CD4-positive, alpha-beta T cell treated with Interleukin-15 for 1 hour (primary cell): Measurements from ENCODE around the gene KIF13A.
"Not testable (repeated sequence)": the region's sequence is repeated elsewhere in the genome, so short reads cannot be mapped to it uniquely, and the experiment has no call there.

Source experiments
- DNase-seq: peaks from one replicate; pipeline ENCODE4 v3.0.0-alpha.2; 2020

The KIF13A gene

DNA sequence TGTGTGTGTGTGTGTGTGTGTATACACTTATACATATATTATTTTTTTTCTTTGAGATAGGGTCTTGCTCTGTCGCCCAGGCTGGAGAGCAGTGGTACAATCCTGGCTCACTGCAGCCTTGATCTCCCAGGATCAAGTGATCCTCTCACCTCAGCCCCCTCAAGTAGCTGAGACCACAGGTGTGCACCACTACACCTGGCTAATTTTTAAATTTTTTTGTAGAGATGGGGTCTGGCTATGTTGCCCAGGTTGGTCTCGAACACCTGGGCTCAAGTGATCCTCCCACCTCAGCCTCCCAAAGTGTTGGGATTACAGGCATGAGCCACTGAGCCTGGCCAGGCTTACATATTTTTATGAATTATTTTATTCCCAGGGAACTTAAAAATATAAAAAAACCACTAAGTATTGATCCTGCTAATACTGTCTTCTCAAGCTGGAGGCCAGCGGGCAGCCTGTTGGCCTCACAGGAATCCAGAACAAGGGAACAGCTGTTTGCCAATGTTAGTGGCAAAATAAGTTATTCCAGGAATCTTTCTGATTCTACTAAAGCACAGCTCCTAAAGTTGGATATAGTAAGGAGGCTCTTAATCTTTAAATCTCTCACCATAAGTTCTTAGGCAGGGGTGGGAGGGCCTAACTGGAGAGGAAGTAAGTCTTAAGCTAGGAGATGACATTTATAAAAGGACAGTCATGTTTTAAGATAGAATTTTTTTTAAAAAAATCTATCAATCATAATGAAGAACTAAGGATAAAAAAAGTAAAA, 145.2 kb downstream of the KIF13A start:
- DNase-seq, result no peak

DNA sequence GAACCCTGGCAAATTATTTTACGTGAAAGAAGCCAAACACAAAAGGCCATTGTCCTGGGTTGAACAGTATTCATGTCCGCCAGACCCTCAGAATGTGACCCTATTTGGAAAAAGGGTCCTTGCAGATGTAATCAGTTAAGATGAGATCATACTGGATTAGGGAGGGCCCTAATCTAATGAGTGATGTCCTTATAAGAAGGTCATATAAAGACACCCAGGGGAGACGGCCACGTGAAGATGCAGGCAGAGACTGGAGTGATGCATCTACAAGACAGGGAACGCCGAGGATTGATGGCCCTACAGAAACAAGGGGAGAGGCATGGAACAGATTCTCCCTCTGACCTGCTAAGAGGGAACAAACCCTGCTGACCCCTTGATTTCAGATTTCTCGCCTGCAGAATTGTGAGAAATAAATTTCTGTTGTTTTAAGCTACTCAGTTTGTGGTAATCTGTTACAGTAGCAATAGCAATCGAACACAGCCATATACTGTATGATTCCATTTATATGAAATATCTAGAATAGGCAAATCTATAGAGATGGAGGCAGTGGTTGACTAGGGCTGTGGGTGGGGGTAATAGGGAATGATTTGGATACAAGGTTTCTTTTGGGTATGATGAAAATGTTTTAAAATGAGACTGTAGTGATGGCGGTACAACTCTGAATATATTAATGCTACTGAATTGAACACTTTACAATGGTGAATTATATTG, 147.8 kb downstream of the KIF13A start:
- DNase-seq, result no peak

DNA sequence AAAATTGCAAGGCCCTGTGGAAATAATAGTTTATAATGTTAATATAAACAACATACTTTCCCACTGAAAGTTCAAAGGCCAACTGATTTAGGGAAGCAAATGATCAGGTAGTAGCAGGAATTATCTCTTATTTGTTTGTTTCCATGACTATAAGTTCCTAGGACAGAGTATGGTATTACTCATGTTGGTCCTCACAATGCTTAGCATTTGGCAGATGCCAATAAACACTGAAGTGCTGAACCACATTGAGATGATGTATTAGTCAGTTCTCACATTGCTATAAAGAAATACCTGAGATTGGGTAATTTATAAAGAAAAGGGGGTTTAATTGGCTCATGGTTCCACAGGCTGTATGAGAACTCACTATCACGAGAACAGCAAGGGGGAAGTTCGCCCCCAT, 151.1 kb downstream of the KIF13A start:
- no peak for DNase-seq

DNA sequence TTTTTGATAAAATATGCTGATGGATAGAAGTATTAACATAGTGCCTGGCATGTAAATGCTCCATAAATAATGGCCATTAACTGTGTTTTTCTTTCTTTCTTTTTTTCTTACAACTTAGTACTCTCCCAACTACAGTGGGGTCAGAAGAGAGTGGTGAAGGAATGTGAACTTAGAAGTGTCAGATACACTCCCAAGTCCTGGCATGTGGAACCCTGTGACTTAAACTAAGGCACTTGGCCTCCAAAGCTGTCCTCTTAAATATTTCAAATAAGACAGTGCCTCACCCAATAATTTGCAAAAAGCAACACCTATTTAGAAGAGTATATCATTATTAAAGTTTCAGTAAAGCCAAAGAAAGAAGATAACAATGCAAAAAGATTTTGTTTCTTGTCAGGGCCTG, 151.7 kb downstream of the KIF13A start:
- DNase-seq, result no peak

DNA sequence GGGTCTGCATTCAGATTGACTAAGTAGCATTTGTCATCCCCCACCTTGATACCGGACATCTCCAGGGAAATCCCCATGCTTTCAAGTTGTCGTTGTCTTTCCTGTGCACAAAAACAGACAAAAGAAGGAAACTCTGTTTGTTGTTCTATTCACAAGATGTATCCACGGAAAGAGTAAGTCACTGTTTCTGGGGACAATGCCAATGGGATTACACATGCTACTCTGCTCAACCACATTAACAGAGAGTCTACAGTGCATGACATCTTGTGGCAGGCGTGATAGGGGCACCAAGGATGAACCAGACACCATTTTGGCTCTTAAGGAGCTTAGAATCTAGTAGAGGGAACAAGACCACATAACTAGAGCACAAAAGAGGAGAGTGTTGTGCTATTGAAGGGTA, 156.3 kb downstream of the KIF13A start:
- no peak for DNase-seq

DNA sequence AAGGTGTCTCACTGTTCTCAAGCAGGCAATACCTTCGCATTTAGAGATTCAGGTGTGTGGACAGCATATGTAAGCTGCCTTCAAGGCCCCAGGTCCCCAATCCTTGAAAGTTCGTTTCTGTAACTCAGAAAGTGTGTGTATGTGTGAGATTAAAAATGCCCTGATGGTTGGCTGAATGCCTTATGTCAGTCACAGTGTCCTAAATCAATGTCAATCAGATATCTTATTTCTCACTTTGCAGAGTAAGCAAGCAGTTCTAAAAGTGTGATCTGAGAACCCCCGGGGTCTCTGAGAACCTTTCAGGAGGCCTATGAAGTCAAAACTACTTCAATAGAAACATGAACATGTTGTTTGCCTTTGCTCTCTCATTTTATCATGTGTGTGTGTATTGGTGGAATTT, 157.5 kb downstream of the KIF13A start:
- DNase-seq, result no peak

DNA sequence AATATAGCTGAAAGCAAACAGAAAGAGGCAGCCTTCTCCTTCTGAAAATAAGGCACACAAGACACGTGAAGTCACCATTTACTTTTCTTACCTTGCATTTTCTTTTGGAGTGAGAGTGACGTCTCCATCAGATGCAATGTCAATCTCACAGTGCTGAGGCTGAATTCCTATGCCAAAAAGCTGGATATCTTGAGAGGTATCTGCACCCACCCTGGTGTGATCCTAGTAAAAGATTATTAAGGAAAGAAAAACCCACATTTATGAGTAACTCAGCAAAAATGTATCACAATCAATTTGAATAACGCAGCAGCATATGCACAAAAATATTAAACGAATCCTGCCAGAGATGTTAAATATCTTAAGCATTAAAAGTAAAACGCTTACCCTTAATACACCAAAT, 159.3 kb downstream of the KIF13A start:
- DNase-seq, result no peak

DNA sequence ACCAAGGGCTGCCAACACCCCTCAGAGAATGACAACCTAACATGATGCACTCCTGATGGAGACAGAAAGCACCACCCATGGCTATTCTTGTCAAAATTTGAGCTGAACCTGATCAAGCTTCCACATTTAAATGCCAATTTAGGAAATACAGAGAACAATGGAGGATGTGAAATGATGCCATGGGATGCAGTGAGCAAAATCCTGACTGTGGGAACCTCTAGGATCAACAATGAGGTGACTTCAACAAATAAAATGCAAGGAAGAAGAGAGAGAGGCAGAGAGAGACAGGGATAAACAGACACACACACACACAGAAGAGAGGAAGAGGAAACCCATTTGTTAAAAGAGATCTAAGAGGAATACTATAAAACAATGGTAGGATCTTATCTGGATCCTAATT, 161.1 kb downstream of the KIF13A start:
- no peak for DNase-seq

DNA sequence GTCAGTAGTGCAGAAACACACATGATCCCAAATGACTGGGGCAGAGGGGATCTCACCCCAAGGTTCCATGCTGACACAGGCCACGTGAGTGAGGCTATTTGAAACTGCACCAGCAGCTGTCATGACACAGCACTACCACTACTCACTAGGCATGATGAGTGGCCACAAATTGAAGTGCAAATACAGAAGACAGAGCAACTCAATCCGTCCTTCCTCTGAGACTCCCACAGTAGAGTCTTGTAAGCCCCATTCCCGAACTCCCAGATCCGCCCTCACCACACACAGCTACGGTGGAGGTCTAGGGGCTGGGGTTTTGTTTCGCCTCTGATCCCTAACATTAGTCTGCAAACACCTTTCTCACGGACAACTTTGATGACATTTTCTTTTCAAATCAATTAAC, 167.4 kb downstream of the KIF13A start:
- no peak for DNase-seq

DNA sequence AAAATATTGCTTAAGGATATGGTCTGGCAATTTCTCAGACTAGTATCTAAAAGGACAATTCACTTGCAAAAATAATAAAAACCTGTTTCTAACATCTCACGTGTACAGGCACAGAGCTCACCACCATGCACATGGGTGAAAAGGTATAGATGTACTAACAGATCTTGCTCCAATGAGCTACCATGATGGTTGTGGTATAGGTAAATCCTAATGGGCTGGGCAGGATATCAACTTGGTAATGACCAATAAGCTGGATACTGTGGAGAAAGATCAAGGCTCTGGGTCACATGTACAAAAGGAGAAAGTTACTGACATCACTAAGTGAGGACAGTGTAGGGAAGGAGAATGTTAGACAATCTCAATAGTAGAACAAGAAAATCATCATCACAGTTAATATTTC, 169.7 kb downstream of the KIF13A start:
- DNase-seq, result no peak

DNA sequence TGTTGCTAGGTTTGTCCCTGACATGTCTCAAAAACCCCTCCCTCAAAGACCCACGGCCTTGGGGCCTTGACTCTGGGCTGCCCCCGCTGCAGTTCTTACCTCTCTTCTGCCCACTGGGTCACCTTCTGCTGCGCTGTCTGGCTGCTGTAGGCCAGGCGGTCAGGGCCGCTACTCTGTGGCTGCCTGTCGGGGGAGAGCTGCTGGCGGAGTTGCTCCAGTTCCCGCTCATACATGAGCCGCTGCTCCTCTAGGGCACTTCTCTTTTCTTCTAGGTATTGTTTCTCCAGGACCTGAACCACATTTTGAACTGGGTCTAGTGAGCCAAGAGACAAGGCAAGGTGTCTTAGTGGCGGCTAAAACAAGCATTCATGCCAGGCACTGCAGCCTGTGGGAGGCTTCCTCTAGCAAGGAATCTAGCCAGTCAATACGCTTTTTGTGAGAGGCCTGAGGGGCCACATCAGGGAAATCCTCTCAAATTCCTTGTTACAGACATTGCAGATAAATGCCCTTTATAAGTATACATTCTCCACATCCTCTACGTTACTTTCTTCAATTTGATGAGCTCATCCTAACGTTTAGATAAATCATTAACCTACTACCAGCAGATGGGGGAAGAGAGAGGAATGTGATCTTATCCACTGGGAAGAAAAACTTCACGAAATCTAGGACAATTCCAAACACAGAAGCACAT, 170.4 kb downstream of the KIF13A start:
- no peak for DNase-seq

DNA sequence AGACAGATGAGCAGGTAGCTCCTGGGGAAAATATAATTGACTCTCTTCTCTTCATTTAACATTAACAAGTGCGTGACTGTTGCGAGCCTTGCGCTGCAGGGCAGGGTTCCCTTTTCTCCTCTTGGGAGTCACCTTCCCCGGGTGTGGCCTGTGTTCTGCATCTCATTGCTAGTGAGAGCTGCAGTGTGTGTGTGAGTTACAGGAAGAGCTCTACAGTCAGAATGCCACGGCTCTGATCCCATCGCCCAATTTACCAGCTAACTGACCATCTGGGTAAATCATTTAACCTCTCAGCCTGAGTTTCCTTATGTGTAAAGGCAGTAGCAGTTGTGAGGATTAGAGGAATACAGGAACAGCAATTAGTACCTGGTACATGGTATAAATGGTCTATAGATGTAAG, 173.9 kb downstream of the KIF13A start:
- DNase-seq, result no peak

DNA sequence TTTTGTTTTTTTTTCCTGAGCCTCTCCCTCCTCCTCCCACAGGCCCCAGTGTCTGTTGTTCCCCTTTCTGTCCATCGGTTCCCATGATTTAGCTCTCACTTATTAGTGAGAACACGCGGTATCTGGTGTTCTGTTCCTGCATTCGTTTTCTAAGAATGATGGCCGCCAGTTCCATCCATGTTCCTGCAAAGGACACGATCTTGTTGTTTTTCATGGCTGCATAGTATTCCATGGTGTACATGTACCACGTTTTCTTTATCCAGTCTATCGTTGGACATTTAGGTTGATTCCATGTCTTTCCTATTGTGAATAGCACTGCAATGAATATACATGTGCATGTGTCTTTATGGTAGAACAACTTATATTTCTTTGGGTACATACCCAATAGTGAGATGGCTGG, 175.1 kb downstream of the KIF13A start:
- no peak for DNase-seq

DNA sequence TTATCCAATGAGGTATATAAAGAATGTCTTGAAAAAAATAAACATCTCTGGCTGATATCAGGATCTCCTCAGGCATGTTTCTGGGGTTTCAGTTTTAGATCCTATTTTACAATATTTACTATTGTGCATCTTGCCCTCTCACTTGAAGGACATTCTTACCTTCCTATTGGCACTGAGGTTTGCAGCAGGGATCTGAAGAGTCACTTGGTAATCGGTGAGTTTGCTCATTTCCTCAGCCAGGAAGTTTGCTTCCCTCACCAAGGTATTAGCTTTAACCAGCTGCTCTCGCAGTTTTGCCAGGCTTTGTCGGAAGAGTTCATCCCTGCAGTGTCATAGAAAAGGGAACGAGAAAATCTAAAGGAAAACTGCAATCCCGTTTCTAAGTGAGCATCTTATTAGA, 178.8 kb downstream of the KIF13A start:
- no peak for DNase-seq

DNA sequence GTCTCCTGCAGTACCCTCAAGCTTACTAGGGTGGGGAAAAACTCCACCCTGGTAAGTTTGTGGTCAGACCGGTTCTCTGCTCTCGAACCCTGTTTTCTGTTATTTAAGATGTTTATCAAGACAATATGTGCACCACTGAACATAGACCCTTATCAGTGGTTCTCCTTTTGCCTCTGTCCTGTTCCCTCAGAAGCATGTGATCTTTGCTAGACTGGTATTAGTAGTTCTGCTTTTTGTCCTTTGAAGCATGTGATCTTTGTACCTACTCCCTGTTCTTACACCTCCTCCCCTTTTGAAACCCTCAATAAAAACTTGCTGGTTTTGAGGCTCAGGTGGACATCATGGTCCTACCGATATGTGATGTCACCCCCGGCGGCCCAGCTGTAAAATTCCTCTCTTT, 180.0 kb downstream of the KIF13A start:
- DNase-seq, result not testable (repeated sequence)

DNA sequence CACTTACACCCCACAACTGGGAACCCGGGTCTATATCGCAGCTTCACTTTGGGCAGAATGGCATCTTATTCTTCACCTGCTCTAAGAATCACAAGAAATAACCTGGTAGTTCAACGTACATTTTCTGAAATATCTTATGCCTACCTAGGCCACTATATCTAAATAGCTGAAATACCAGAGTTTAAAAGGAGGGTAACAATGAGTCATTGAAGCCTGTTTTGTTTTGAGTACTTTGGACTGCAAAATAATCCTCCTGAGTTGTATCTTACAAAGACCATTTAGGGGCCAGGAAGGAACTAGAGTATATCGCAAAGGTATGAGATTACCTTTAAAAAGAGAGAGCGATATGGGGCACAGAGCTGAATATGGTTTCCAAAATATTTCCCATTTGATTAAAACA, 184.0 kb downstream of the KIF13A start:
- DNase-seq, result no peak

DNA sequence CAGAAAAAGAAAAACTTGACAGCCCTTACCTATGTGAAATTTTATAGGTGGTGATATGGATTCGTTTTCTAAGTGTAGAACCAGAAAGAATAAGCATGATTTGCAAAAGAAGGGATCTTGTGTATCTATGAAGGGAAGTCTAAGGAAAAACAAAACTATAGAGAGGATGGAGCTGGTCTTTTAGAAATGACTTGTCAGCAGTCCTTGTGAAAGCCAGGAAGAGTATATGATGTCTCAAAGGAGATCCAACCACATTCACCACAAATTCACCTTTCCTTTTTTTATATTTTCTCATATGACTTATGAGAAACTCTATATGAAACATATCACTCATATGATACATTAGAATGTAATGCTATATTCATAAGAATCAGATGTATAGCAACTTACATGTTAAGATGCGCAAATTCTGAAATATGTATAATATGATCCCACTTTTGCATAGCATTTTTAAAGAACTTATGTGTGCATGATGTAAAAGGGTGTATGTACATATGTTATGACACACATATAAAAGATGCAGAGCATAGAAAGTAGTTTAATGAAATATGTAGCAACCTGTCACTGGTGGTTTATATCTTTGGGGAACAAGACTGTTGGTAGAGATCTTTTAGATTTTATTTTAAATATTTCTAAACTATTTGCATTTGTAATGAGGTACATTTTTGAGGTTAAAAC, 188.8 kb downstream of the KIF13A start:
- DNase-seq, result no peak

DNA sequence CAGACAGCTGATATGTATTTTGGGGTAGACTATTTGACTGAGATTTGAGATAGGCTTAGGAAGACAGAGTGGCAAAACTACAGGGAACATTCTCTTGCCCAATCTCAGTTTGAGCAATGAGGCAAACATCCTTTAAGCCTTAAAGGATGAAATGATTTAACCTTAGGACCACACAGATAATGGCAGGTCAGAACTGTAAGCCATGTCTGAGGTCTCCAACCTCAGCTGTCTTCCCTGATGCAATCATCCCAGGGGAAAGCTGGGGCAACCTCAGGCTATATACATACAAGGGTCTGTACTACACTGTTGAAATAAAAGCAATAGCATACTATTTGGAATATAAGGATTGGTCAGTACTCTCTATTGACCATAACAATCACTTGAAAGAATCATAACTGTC, 196.9 kb downstream of the KIF13A start:
- DNase-seq, result no peak

DNA sequence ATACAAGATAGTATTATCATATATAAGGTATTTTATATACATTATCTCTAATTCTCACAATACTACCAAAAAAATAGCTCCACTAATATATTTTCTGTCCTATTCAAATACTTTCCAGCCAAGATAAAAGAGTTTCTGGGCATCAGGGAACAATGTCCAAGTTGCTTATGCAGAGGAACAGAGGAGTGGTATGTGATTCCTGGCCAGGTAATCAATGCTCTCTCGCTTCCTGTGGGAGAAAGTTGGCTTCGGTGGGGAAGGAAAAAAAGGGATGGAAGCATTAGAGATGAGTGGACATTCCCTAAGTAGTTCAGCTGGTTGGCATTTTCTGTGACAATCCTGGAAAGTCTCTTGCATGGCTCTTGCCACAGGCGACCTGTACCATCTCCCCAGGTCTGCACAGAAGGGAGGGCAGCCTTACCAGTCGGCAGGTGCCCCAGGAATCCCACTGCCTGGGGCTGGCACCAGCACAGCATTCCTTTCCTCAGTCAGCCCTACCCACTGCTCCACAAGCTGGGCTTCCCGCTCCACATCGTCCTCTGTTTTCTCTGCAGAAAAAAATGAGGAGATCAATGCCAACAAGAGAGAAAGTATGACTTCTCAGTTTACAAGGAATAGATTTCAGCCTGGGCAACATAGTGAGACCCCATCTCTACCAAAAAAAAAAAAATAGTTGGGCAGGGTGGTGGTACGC, 202.2 kb downstream of the KIF13A start:
- DNase-seq, result no peak

DNA sequence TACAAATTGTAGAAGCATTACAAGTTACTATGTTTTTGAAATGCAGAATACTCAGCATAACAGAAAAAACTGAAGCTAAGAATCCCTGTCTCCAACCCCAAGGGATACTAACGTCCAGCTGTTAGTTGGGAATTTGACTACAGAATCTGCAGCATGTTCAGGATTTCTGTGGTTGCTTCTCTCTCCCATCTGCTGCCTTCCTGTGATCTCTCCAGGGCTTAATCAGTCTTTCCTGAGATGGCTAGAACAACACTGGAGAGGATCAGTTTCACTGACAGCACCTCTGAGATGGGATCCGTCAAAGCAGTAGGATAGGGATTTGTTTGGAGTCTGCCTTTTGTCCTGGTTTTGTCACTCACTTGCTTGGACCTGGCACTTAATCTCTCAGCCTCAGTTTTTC, 207.4 kb downstream of the KIF13A start:
- no peak for DNase-seq

DNA sequence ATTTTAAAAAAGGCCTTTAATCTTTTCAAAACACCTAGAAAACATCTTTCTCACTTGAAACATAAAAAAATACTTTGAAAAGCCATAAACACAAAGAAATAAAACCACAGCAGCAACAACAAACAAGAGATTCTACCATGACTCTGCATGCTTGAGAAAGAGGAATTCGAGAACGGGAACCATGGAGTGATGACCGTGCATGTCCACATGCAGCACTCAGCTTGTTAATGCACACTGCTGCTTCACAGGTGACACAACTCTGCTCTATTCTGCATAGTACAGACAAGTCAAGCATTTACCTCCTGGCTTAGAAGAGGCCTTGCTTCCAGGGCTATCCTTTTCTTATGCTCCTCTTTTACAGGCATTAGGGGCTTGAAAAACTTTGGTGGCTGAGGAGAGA, 215.8 kb downstream of the KIF13A start:
- no peak for DNase-seq

DNA sequence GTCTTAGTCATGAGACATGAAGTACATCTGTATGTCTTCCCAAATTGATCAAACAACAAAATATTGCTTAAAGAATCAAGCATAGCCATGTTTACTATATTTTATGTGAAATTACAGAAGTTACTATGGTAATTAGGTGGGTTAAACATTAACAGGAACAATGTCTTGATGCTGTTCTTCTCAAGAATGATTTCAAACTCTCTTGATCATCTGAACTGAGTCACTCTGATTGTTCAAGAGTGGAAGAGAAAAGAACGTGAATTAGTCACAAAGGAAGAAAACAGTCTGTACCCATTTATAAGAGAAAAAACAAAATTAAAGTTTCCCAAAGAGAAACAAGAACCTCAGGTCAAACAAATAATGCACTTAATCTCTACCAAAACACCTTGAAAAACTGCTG, 218.6 kb downstream of the KIF13A start:
- DNase-seq, result no peak

DNA sequence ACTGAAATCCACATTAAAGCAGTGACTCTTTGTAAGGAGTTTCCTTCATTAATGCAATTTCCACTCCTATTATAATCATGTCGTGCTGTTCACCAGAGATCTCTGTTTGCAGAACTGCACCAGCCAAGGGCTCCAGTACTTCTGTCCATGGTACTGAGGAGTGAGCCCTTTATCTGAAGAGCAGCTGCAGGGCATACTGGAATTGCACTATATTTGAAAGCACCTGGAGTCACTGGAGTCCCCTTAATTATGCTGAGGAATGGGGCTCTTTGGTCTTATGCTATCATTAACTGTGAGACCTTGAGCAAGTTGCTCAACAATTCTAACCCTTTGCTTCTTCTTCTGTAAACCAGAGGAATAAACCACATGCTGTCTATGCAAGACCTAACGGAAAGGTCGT, 219.0 kb downstream of the KIF13A start:
- DNase-seq, result no peak
